Measurements from ENCODE around the gene L3MBTL3. TPM values are rescaled to one million over a fixed set of nuclear protein-coding genes. Genes with fewer than 3 reads are reported as not detected.

L3MBTL3 gene
- total RNA-seq, 1 experiment from 2014 or later: 31.5 TPM

DNA sequence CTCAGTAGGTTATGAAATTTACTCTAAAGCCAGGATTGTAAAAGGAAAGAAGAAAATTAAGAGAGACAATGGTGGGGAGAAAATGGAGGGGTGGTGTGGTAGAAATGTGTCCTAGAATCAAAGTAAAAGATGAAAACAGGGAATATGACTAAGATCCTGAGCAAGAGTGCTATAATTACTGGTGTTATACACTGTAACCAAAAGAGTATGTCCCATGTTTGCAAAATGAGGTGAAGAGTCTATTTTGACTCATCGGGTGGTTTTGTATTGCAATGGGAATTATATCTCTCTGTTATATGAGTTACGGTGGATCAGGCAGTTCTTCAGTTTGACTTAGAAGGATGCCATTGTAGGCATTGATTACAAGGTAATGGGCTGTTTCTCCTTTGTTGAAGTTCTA lies 8.5 kb downstream of the L3MBTL3 start:
- Histone ChIP-seq H3K4me3 (replicated peaks in 1 of 2; ENCODE audit: low read depth in 1 of 2, low read length in 2 of 2) (no peak overlapping the region), H3K27me3 (ENCODE audit: insufficient read depth, low read length) (no peaks in the 10 kb centered on the region), H3K27ac (ENCODE audit: low read depth, low read length) (no peak overlapping the region), H3K4me1 (ENCODE audit: control insufficient read depth in 1 of 2, insufficient read depth in 2 of 2, low read length in 2 of 2) (peaks cover 0 to 2% of the 10 kb centered on the region in 2 experiments; a peak in 1 of 4 replicates), H4K20me1 (ENCODE audit: insufficient read depth) (no peaks in the 10 kb centered on the region), H3K79me2 (ENCODE audit: insufficient read depth, low read length) (peaks cover 51% of the 10 kb centered on the region), H3K36me3 (ENCODE audit: control insufficient read depth in 1 of 2, insufficient read depth in 2 of 2, low read length in 2 of 2) (peaks cover 4 to 8% of the 10 kb centered on the region in 2 experiments; a peak in 2 of 4 replicates), H3K9ac (ENCODE audit: low read length) (no peak overlapping the region), H3K9me2 (ENCODE audit: insufficient read depth) (no peaks in the 10 kb centered on the region), H3K4me2 (ENCODE audit: low read length) (no peak overlapping the region), H3K9me3 (ENCODE audit: control insufficient read depth in 1 of 2, insufficient read depth in 1 of 2, low read depth in 1 of 2, low read length in 2 of 2) (no peaks in the 10 kb centered on the region), H2AFZ (ENCODE audit: low read depth, low read length, poor library complexity, severe bottlenecking) (no peak overlapping the region)
- POLR2A ChIA-PET: no interaction called here
- CTCF ChIA-PET: no interaction called here
- intact Hi-C loops (cut with micrococcal nuclease): no loop called here
- TF ChIP-seq EGR1 (IDR thresholded peaks at IDR 0.05; ENCODE audit: low read depth) (no peak), FOSL1 (IDR thresholded peaks at IDR 0.05; ENCODE audit: low read depth) (no peak), JUND (IDR thresholded peaks at IDR 0.05) (no peak), YY1 (IDR thresholded peaks at IDR 0.05; ENCODE audit: extremely low read depth, insufficient replicate concordance, low read depth, low read length) (no peak), TCF7L2 (IDR thresholded peaks at IDR 0.05; ENCODE audit: borderline replicate concordance, extremely low read depth, insufficient read depth, insufficient read length) (no peak), CBX3 (IDR thresholded peaks at IDR 0.05; ENCODE audit: low read depth) (no peak), EZH2phosphoT487 (IDR thresholded peaks at IDR 0.05; ENCODE audit: borderline replicate concordance) (no peak), ZNF274 (IDR thresholded peaks at IDR 0.05; ENCODE audit: low read depth, low read length) (no peak), CEBPB (IDR thresholded peaks at IDR 0.05; ENCODE audit: low read depth) (no peak), ZFX (IDR thresholded peaks at IDR 0.05) (no peak), ELF1 (IDR thresholded peaks at IDR 0.05; ENCODE audit: borderline replicate concordance, low read depth) (no peak), SP1 (IDR thresholded peaks at IDR 0.05; ENCODE audit: low read depth) (no peak), POLR2A (IDR thresholded peaks at IDR 0.05; ENCODE audit: borderline replicate concordance, extremely low read depth, insufficient read depth, insufficient read length) (no peak), RAD21 (IDR thresholded peaks at IDR 0.05; ENCODE audit: low read depth) (no peak), POLR2AphosphoS5 (IDR thresholded peaks at IDR 0.05; ENCODE audit: low read depth, low read length) (no peak), SIN3A (IDR thresholded peaks at IDR 0.05; ENCODE audit: low read depth) (no peak)
- TF ChIP-seq, protein P1, sequence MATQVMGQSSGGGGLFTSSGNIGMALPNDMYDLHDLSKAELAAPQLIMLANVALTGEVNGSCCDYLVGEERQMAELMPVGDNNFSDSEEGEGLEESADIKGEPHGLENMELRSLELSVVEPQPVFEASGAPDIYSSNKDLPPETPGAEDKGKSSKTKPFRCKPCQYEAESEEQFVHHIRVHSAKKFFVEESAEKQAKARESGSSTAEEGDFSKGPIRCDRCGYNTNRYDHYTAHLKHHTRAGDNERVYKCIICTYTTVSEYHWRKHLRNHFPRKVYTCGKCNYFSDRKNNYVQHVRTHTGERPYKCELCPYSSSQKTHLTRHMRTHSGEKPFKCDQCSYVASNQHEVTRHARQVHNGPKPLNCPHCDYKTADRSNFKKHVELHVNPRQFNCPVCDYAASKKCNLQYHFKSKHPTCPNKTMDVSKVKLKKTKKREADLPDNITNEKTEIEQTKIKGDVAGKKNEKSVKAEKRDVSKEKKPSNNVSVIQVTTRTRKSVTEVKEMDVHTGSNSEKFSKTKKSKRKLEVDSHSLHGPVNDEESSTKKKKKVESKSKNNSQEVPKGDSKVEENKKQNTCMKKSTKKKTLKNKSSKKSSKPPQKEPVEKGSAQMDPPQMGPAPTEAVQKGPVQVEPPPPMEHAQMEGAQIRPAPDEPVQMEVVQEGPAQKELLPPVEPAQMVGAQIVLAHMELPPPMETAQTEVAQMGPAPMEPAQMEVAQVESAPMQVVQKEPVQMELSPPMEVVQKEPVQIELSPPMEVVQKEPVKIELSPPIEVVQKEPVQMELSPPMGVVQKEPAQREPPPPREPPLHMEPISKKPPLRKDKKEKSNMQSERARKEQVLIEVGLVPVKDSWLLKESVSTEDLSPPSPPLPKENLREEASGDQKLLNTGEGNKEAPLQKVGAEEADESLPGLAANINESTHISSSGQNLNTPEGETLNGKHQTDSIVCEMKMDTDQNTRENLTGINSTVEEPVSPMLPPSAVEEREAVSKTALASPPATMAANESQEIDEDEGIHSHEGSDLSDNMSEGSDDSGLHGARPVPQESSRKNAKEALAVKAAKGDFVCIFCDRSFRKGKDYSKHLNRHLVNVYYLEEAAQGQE (IDR thresholded peaks at IDR 0.05; ENCODE audit: low read depth): no peak
- TF ChIP-seq, protein P2, sequence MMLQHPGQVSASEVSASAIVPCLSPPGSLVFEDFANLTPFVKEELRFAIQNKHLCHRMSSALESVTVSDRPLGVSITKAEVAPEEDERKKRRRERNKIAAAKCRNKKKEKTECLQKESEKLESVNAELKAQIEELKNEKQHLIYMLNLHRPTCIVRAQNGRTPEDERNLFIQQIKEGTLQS (IDR thresholded peaks at IDR 0.05): no peak
- TF ChIP-seq, protein P3, sequence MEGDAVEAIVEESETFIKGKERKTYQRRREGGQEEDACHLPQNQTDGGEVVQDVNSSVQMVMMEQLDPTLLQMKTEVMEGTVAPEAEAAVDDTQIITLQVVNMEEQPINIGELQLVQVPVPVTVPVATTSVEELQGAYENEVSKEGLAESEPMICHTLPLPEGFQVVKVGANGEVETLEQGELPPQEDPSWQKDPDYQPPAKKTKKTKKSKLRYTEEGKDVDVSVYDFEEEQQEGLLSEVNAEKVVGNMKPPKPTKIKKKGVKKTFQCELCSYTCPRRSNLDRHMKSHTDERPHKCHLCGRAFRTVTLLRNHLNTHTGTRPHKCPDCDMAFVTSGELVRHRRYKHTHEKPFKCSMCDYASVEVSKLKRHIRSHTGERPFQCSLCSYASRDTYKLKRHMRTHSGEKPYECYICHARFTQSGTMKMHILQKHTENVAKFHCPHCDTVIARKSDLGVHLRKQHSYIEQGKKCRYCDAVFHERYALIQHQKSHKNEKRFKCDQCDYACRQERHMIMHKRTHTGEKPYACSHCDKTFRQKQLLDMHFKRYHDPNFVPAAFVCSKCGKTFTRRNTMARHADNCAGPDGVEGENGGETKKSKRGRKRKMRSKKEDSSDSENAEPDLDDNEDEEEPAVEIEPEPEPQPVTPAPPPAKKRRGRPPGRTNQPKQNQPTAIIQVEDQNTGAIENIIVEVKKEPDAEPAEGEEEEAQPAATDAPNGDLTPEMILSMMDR (IDR thresholded peaks at IDR 0.05 in 2 of 3, conservative IDR thresholded peaks at IDR 0.05 in 1 of 3; ENCODE audit: borderline replicate concordance in 1 of 3, insufficient read depth in 1 of 3, low read depth in 2 of 3, low read length in 2 of 3): no peak
- TF ChIP-seq, protein P4, sequence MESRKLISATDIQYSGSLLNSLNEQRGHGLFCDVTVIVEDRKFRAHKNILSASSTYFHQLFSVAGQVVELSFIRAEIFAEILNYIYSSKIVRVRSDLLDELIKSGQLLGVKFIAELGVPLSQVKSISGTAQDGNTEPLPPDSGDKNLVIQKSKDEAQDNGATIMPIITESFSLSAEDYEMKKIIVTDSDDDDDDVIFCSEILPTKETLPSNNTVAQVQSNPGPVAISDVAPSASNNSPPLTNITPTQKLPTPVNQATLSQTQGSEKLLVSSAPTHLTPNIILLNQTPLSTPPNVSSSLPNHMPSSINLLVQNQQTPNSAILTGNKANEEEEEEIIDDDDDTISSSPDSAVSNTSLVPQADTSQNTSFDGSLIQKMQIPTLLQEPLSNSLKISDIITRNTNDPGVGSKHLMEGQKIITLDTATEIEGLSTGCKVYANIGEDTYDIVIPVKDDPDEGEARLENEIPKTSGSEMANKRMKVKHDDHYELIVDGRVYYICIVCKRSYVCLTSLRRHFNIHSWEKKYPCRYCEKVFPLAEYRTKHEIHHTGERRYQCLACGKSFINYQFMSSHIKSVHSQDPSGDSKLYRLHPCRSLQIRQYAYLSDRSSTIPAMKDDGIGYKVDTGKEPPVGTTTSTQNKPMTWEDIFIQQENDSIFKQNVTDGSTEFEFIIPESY (IDR thresholded peaks at IDR 0.05; ENCODE audit: extremely low read depth, insufficient replicate concordance, low read length): no peak
- no peak for DNase-seq (ENCODE audit: low read depth, low spot score)
- ATAC-seq: no peak
- no TSS peak for BruUV-seq (replicated peaks)
- RAD21 ChIA-PET (ENCODE audit: low non-redundant PET in 1 of 2, low total read pairs in 2 of 2, uncharacterized antibody in 2 of 2, unreplicated experiment in 2 of 2): no interaction called here

Measured in HCT116 (cell line).